ENCODE measurements around the gene NBL1. TPM values are rescaled to one million over a fixed set of nuclear protein-coding genes. Genes with fewer than 3 reads are reported as not detected.

The NBL1 gene
- total and polyA plus RNA-seq, 10 of the 15 experiments (the other 5 are each of a cell fraction or from before 2014, with no cell fraction given): 0.13 to 2.4 (median 0.81) TPM; not detected in 1

GRCh38 chr1:19672237-19672636 lies 28.1 kb downstream of the NBL1 start (continued):
- TF ChIP-seq, protein P1, sequence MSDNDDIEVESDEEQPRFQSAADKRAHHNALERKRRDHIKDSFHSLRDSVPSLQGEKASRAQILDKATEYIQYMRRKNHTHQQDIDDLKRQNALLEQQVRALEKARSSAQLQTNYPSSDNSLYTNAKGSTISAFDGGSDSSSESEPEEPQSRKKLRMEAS (IDR thresholded peaks at IDR 0.05; ENCODE audit: low read depth, low read length): no peak
- no peak for TF ChIP-seq JUND (IDR thresholded peaks at IDR 0.05; ENCODE audit: low read depth, low read length)
- no peak for TF ChIP-seq NR2C1 (IDR thresholded peaks at IDR 0.05)
- no peak for TF ChIP-seq ESRRA (IDR thresholded peaks at IDR 0.05; ENCODE audit: low read length)
- no peak for TF ChIP-seq MLLT1 (IDR thresholded peaks at IDR 0.05)
- no peak for TF ChIP-seq NFYB (IDR thresholded peaks at IDR 0.05; ENCODE audit: insufficient read depth, low read depth, low read length)
- no peak for TF ChIP-seq ZSCAN29 (IDR thresholded peaks at IDR 0.05)
- TF ChIP-seq SMAD1 (IDR thresholded peaks at IDR 0.05; ENCODE audit: low read depth, partially characterized antibody): no peak
- no peak for TF ChIP-seq BRCA1 (IDR thresholded peaks at IDR 0.05; ENCODE audit: low read depth, low read length)
- TF ChIP-seq ZNF217 (IDR thresholded peaks at IDR 0.05): no peak
- TF ChIP-seq, protein P2, sequence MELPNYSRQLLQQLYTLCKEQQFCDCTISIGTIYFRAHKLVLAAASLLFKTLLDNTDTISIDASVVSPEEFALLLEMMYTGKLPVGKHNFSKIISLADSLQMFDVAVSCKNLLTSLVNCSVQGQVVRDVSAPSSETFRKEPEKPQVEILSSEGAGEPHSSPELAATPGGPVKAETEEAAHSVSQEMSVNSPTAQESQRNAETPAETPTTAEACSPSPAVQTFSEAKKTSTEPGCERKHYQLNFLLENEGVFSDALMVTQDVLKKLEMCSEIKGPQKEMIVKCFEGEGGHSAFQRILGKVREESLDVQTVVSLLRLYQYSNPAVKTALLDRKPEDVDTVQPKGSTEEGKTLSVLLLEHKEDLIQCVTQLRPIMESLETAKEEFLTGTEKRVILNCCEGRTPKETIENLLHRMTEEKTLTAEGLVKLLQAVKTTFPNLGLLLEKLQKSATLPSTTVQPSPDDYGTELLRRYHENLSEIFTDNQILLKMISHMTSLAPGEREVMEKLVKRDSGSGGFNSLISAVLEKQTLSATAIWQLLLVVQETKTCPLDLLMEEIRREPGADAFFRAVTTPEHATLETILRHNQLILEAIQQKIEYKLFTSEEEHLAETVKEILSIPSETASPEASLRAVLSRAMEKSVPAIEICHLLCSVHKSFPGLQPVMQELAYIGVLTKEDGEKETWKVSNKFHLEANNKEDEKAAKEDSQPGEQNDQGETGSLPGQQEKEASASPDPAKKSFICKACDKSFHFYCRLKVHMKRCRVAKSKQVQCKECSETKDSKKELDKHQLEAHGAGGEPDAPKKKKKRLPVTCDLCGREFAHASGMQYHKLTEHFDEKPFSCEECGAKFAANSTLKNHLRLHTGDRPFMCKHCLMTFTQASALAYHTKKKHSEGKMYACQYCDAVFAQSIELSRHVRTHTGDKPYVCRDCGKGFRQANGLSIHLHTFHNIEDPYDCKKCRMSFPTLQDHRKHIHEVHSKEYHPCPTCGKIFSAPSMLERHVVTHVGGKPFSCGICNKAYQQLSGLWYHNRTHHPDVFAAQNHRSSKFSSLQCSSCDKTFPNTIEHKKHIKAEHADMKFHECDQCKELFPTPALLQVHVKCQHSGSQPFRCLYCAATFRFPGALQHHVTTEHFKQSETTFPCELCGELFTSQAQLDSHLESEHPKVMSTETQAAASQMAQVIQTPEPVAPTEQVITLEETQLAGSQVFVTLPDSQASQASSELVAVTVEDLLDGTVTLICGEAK (IDR thresholded peaks at IDR 0.05; ENCODE audit: borderline replicate concordance): no peak

Measured in GM12878 (cell line).